Suprapubic skin (tissue), 4 donors: ENCODE results near the gene AK1. TPM values are rescaled to one million over a fixed set of nuclear protein-coding genes. Genes with fewer than 3 reads are reported as not detected.

Experiments
- DNase-seq, 2 donors: peaks; one replicate each; pipeline ENCODE4 v3.0.0-alpha.2; 2019; ENCODE audit warnings: low spot score in 2 of 2
- H3K27ac ChIP-seq: fragments of 200-600 bp; sonication (generic); one replicate; pipeline ENCODE4 v1.5.1; 2019
- H3K27me3 ChIP-seq: fragments of 200-600 bp; sonication (generic); one replicate; pipeline ENCODE4 v1.5.1; 2019
- H3K36me3 ChIP-seq: fragments of 200-600 bp; sonication (generic); one replicate; pipeline ENCODE4 v1.5.1; 2019
- H3K4me1 ChIP-seq: fragments of 200-600 bp; sonication (generic); one replicate; pipeline ENCODE4 v1.5.1; 2019
- H3K4me3 ChIP-seq: fragments of 200-600 bp; sonication (generic); one replicate; pipeline ENCODE4 v1.5.1; 2019; ENCODE audit warnings: mild to moderate bottlenecking
- H3K9me3 ChIP-seq: fragments of 200-600 bp; sonication (generic); one replicate; pipeline ENCODE4 v1.5.1; 2019
- EP300 ChIP-seq: sonication (generic); formaldehyde crosslinking; IDR thresholded peaks from one replicate; pipeline ENCODE4 v1.6.1; 2017; ENCODE audit warnings: antibody characterized with exemption
- POLR2A ChIP-seq, 2 donors: fragments of 450-650 bp; IDR thresholded peaks; one replicate each; pipeline ENCODE4 v1.6.1; 2017; ENCODE audit warnings: antibody characterized with exemption in 2 of 2, mild to moderate bottlenecking in 2 of 2, moderate library complexity in 2 of 2
- POLR2AphosphoS5 ChIP-seq, 3 donors: sonication (generic); formaldehyde crosslinking; IDR thresholded peaks; one replicate each; pipeline ENCODE4 v1.6.1; 2017; ENCODE audit warnings: antibody characterized with exemption in 3 of 3
- WGBS: methylation state at CpG from one replicate; pipeline ENCODE4 v1.1.5; 2018; 5-methylcytosine and 5-hydroxymethylcytosine counted together
- total RNA-seq, 4 donors: library from RNA; depleted of rRNA; stranded (reverse); fragments of >200 nt; gene quantifications; one replicate each; pipeline ENCODE4 v1.1.0, GENCODE V29; 2016
- TF ChIP-seq, protein P1 (sequence below), 2 donors: fragments of 200-600 bp in 1 of 2; fragments of 450-650 bp in 1 of 2; sonication (generic) in 1 of 2; IDR thresholded peaks; one replicate each; pipeline ENCODE4 v1.5.1; 2016 to 2019; ENCODE audit warnings: antibody characterized with exemption in 2 of 2, mild to moderate bottlenecking in 1 of 2, moderate library complexity in 1 of 2

Gene AK1, protein sequence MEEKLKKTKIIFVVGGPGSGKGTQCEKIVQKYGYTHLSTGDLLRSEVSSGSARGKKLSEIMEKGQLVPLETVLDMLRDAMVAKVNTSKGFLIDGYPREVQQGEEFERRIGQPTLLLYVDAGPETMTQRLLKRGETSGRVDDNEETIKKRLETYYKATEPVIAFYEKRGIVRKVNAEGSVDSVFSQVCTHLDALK
- total RNA-seq, result 10 to 100 TPM; 22.6 to 36.0 (median 26.0) TPM

DNA sequence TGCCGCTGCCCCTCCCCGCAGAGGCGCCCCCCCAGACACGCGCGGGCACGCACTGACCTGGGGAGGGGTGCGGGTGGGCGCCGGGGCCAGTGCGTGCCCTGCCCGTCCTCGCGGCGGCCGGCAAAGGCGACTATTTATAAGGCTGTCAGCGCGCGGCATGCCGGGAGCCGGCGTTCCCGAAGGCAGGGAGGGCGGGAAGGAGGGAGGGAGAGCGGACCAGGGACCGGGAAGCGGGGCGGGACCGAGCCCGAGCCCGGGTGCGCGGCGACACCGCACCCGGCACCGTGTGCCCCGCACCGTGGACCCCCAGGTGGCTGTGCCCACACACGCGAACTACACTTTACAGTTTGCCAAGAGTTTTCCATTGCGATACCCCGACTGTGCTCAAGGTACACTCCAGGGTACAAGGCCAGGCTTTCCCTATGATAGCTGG, at the start of gene AK1:
Gene AK1, minus strand, starts transcription at position 110 of the 433 bp plus-strand sequence. CDS start 3,058 bp downstream, outside the sequence.
- H3K4me1 ChIP-seq, result peaks cover 53% of the 10 kb centered on the region
- no peaks in the 10 kb centered on the region for H3K9me3 ChIP-seq
- H3K27me3 ChIP-seq, result no peaks in the 10 kb centered on the region
- H3K27ac ChIP-seq, result peak within 1 kb of the TSS; percentile 73
- TF ChIP-seq POLR2A (IDR thresholded peaks at IDR 0.05) (peak in 1 of 2 donors; percentile 30), POLR2AphosphoS5 (IDR thresholded peaks at IDR 0.05) (no peak)
- peak within 1 kb of the TSS; percentile 57 for H3K4me3 ChIP-seq
- WGBS, result 0% methylated on average over 2 of the region's 44 CpGs
- H3K36me3 ChIP-seq, result peaks cover 3% of the 10 kb centered on the region
- DNase-seq, result peak; percentile 89 to 91

DNA sequence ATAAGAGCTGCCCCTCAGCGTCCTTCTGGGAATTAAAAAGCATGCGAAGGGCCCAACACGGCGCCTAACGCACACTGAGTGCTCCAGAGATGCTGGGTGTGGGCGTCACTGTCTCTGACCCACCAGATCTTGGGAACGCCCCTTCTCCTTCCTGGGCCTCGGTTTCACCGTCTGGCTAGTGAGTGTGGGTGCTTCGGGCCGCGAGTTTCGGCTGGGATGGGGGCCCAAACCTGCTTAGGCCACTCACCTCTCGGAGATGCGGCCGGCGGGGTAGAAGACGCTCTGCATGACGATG, 49.4 kb upstream of the AK1 start:
- Histone ChIP-seq H3K9me3 (no peaks in the 10 kb centered on the region), H3K27ac (no peak overlapping the region), H3K4me3 (peak overlapping the region; percentile 45), H3K27me3 (peaks cover 3% of the 10 kb centered on the region), H3K4me1 (peaks cover 55% of the 10 kb centered on the region), H3K36me3 (no peaks in the 10 kb centered on the region)
- WGBS, result 6% methylated on average over 12 of the region's 19 CpGs
- no peak for TF ChIP-seq EP300
- TF ChIP-seq POLR2AphosphoS5 (IDR thresholded peaks at IDR 0.05), result no peak
- TF ChIP-seq POLR2A (IDR thresholded peaks at IDR 0.05), result no peak
- TF ChIP-seq, protein P1, sequence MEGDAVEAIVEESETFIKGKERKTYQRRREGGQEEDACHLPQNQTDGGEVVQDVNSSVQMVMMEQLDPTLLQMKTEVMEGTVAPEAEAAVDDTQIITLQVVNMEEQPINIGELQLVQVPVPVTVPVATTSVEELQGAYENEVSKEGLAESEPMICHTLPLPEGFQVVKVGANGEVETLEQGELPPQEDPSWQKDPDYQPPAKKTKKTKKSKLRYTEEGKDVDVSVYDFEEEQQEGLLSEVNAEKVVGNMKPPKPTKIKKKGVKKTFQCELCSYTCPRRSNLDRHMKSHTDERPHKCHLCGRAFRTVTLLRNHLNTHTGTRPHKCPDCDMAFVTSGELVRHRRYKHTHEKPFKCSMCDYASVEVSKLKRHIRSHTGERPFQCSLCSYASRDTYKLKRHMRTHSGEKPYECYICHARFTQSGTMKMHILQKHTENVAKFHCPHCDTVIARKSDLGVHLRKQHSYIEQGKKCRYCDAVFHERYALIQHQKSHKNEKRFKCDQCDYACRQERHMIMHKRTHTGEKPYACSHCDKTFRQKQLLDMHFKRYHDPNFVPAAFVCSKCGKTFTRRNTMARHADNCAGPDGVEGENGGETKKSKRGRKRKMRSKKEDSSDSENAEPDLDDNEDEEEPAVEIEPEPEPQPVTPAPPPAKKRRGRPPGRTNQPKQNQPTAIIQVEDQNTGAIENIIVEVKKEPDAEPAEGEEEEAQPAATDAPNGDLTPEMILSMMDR (IDR thresholded peaks at IDR 0.05), result no peak
- DNase-seq, result no peak

DNA sequence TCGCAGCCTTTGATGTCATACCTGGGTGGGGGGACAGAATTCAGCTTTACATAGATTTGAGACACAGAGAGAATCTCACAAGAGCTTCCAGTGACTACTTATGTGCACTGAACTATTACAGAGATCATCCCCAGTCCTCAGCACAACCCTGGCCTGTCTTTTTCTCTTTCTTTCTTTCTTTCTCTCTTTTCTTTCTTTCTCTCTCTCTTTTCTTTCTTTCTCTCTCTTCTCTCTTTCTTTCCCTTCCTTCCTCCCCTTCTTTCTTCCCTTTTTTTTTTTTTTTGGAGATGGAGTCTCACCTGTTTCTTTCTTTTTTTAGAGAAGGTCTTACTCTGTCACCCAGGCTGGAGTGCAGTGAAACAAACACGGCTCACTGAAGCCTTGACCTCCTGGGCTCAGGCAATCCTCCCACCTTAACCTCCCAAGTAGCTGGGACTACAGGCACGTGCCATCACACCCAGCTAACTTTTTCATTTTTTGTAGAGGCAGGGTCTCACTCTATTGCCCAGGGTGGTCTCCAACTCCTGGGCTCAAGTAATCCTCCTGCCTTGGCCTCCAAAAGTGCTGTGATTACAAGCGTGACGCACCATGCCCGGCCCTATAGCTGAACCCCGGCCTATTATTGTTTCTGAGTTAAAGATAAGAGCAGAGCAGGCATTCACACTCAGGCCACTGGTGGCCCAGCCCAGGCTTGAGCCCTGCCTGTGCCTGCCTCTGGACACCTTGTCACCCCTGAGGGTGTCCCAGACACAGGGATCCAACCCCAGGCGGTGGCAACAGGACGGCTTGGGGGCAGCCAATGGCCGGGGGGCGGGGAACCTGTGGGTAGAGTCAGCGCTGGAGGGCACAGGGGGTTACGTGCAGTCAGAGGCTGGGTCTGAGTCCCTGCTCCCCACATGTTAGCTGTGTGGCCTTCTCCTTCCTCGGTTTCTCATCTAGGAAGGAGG, 48.8 kb upstream of the AK1 start:
- Histone ChIP-seq H3K4me1 (peaks cover 55% of the 10 kb centered on the region), H3K9me3 (no peaks in the 10 kb centered on the region), H3K27ac (no peak overlapping the region), H3K4me3 (peak overlapping the region; percentile 45), H3K36me3 (no peaks in the 10 kb centered on the region), H3K27me3 (peaks cover 3% of the 10 kb centered on the region)
- no peak for TF ChIP-seq POLR2AphosphoS5 (IDR thresholded peaks at IDR 0.05)
- TF ChIP-seq, protein P1 (IDR thresholded peaks at IDR 0.05), result no peak
- no peak for TF ChIP-seq POLR2A (IDR thresholded peaks at IDR 0.05)
- no peak for TF ChIP-seq EP300
- no peak for DNase-seq
- 91% methylated on average over 7 of the region's 14 CpGs for WGBS

DNA sequence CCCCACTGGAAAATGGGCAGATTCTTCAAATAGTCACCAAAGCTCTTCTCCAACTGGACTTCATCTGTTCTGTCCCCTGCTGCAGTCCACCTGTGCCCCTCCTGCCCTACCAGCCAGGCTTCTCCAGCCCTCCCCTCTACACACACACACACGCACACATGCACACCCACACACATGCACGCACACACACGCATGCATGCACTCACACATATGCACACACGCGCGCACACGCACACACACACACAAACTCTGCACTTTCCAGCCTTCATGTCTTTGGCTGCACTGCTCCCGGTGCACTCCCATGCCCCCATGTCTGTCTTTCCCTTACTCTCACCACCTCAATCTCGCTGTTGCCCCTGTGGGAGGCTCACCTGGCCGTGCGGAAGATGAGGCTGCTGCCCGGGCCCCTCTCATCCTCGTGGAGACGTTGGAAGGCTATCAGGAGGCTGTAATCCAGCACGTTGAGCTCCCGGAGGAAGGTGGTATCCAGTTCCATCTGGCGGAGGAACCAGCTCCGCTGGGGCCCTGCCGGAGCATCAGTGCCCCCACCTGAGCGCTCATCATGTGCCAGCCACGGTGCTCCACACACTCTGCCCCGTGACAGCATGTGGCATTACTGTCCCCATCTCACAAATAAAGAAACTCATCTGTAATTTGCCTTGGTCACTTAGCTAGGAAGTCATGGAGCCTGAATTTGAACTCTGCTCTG, 47.4 kb upstream of the AK1 start:
- 83% methylated on average over 22 of the region's 22 CpGs for WGBS
- no peak for DNase-seq
- Histone ChIP-seq H3K9me3 (no peaks in the 10 kb centered on the region), H3K4me3 (no peak overlapping the region), H3K27me3 (peaks cover 3% of the 10 kb centered on the region), H3K36me3 (no peaks in the 10 kb centered on the region), H3K27ac (no peak overlapping the region), H3K4me1 (peaks cover 53% of the 10 kb centered on the region)
- TF ChIP-seq POLR2AphosphoS5 (IDR thresholded peaks at IDR 0.05), result no peak
- TF ChIP-seq, protein P1 (IDR thresholded peaks at IDR 0.05), result no peak
- TF ChIP-seq POLR2A (IDR thresholded peaks at IDR 0.05), result no peak
- no peak for TF ChIP-seq EP300

DNA sequence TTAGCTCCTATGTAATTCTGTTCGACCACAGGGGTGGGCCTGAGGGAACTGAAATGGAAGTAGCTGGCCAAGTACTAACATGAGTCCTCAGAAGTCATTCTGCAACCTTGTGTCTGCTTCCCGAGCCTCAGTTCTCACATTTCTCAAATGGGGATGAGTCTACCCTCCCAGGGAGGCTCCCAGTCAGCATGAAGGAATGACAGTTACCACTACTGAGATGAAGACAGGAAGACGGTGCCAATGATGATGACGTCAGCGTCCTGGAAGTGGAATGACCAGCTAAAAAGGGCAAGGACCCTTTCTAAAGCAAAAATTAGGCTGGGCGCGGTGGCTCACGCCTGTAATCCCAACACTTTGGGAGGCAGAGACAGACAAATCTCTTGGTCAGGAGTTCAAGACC, 46.3 kb upstream of the AK1 start:
- Histone ChIP-seq H3K27ac (no peak overlapping the region), H3K27me3 (peaks cover 3% of the 10 kb centered on the region), H3K4me1 (peaks cover 56% of the 10 kb centered on the region), H3K9me3 (no peaks in the 10 kb centered on the region), H3K36me3 (no peaks in the 10 kb centered on the region), H3K4me3 (no peak overlapping the region)
- 75% methylated on average over 8 of the region's 8 CpGs for WGBS
- no peak for TF ChIP-seq POLR2AphosphoS5 (IDR thresholded peaks at IDR 0.05)
- TF ChIP-seq, protein P1 (IDR thresholded peaks at IDR 0.05), result no peak
- TF ChIP-seq POLR2A (IDR thresholded peaks at IDR 0.05), result no peak
- no peak for TF ChIP-seq EP300
- DNase-seq, result no peak
